Activated CD8-positive, alpha-beta T cell treated with anti-CD3 and anti-CD28 coated beads, Interleukin-2, amount 10 ng/mL, durations not matched to agents 7 days and 5 days (primary cell): Measurements from ENCODE around the gene DDX51. TPM values are rescaled to one million over a fixed set of nuclear protein-coding genes. Genes with fewer than 3 reads are reported as not detected.
"Not testable (repeated sequence)": the region's sequence is repeated elsewhere in the genome, so short reads cannot be mapped to it uniquely, and the experiment has no call there.

Experiments
- ATAC-seq: fragments of 150-1000 bp; cut with Tn5 transposase; one replicate; pipeline ENCODE4 v1.10.0; 2021; ENCODE audit warnings: moderate library complexity
- CTCF ChIA-PET: fragments of 350-600 bp; sonication (Branson Sonifier 250); formaldehyde crosslinking; loops from one replicate; lab custom pipeline; 2021; ENCODE audit warnings: antibody characterized with exemption; lab: Charles Lee
- POLR2A ChIA-PET: fragments of 350-600 bp; sonication (Branson Sonifier 250); formaldehyde crosslinking; loops from one replicate; lab custom pipeline; 2021; ENCODE audit warnings: antibody characterized with exemption; lab: Charles Lee
- DNase-seq: peaks from one replicate; pipeline ENCODE4 v3.0.0-alpha.2; 2020
- H3K27ac Mint-ChIP-seq: one replicate; pipeline ENCODE4 v1.8.0; 2021; ENCODE audit warnings: mild to moderate bottlenecking, mixed read lengths
- H3K27me3 Mint-ChIP-seq: one replicate; pipeline ENCODE4 v1.8.0; 2021; ENCODE audit warnings: low read depth, mixed read lengths
- H3K36me3 Mint-ChIP-seq: one replicate; pipeline ENCODE4 v1.8.0; 2021; ENCODE audit warnings: low read depth, mixed read lengths
- H3K4me1 Mint-ChIP-seq: one replicate; pipeline ENCODE4 v1.8.0; 2021; ENCODE audit warnings: low read depth, mixed read lengths
- H3K4me3 Mint-ChIP-seq: one replicate; pipeline ENCODE4 v1.8.0; 2021; ENCODE audit warnings: mild to moderate bottlenecking, mixed read lengths
- H3K9me3 Mint-ChIP-seq: one replicate; pipeline ENCODE4 v1.8.0; 2022; ENCODE audit warnings: mixed read lengths; ENCODE audit not compliant: insufficient read depth
- total RNA-seq, 2 experiments: library from RNA; stranded (reverse); gene quantifications; one replicate each; pipeline ENCODE4 v1.2.3, GENCODE V29; 2021

Gene DDX51
- total RNA-seq, 2 experiments from 2014 or later = 27.6 to 28.4 TPM

DNA sequence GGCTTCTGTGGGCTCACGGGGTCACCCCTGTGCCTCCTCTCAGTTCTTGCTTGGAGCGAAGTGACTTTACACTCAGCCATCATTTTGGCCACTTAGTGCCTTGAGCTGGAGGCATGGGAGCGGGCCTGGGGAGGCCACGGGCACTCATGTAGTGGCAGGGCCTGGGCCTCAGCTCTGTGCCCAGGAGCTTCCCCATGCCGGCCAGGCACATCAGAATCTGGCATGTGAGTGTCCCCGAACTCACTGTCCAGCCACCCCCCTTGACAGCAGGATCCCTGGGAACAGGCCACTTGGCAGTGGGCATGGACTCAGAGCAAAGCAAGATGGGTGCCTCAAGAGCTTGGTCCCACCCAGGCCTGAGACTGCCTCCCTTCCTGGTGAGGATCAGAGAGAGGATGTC, 29.5 kb downstream of the DDX51 start:
- ChIA-PET POLR2A (no interaction called here), CTCF (no interaction called here)
- H3K27me3 Mint-ChIP-seq = no peaks in the 10 kb centered on the region
- H3K4me1 Mint-ChIP-seq = peaks cover 6% of the 10 kb centered on the region
- no peak overlapping the region for H3K27ac Mint-ChIP-seq
- peaks cover 27% of the 10 kb centered on the region for H3K36me3 Mint-ChIP-seq
- H3K9me3 Mint-ChIP-seq = no peaks in the 10 kb centered on the region
- H3K4me3 Mint-ChIP-seq = no peak overlapping the region
- ATAC-seq (no peak), DNase-seq (no peak)

DNA sequence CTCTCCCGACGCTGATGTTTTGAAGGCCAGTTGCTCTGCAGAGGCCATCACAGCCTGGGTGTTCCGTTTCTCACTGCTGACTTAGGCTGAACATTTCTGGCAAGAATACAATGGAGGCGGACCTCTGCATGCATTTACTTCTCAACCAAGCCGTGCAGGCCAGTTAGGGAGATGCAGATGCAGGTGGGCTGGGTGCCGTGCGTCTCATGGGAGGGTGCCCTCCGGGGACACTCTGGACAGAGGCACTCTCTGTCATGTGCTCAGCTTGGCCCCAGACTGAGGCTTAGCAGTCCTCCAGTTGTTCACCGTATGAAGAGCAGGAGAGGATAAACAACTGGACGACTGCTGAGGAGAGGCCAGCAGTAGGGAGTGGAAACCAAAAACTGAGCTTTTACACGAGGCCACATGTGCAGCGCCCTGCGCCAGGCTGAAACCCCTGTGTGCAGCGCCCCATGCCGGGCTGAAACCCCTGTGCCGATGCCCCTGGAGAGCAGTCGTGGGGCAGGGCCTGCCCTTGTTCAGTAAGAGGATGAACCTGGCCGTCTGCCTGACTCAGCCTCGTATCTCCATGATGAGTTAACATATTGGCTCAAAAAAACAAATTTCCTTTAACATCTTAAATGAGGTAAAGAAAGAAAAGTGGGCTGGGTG, 32.3 kb downstream of the DDX51 start:
- Mint-ChIP-seq H3K4me3 (no peak overlapping the region), H3K4me1 (peaks cover 6% of the 10 kb centered on the region), H3K27me3 (no peaks in the 10 kb centered on the region), H3K27ac (no peak overlapping the region), H3K9me3 (no peaks in the 10 kb centered on the region), H3K36me3 (peaks cover 41% of the 10 kb centered on the region)
- POLR2A ChIA-PET = no interaction called here
- ATAC-seq = no peak
- CTCF ChIA-PET = no interaction called here
- DNase-seq = no peak

DNA sequence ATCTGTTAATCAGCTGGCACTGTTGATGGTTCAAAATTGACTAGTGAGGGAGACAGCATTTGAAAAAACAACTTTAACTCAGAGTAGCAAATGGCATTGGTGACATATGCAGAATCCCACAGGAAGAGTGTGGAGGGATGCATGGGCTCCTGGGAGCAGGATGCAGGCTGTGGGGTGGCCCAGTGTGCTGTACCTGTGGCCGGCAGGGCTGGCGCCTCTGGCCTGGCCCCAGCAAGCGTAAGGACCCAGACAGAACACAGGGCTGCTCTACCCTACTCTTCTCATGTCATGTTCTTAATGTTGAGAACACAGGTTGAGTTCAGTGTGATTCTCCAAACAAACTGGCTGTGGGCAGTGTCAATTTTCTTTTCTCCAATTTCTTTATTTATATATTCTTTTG, 33.4 kb downstream of the DDX51 start:
- CTCF ChIA-PET = no interaction called here
- DNase-seq (no peak), ATAC-seq (no peak)
- H3K4me1 Mint-ChIP-seq = peaks cover 6% of the 10 kb centered on the region
- POLR2A ChIA-PET = no interaction called here
- peaks cover 41% of the 10 kb centered on the region for H3K36me3 Mint-ChIP-seq
- no peaks in the 10 kb centered on the region for H3K9me3 Mint-ChIP-seq
- H3K27ac Mint-ChIP-seq = no peak overlapping the region
- no peak overlapping the region for H3K4me3 Mint-ChIP-seq
- no peaks in the 10 kb centered on the region for H3K27me3 Mint-ChIP-seq

DNA sequence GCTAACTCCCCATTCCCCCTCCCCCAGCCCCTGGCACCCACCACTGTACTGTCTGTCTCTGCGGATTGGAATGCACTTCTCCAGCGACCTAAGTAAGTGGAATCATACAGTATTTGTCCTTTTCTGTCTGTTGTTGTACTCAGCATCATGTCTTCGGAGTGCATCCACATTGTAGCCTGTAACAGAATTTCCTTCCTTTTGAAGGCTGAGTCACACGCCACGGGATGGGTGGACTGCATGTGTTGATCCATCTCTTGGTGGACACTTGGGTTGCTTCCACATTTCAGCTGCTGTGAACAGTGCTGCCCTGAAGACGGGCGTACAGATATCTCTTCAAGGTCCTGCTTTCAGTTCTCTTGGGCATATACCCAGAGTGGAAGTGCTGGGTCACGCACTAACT, 34.4 kb downstream of the DDX51 start:
- Mint-ChIP-seq H3K4me1 (peaks cover 2% of the 10 kb centered on the region), H3K4me3 (no peak overlapping the region), H3K36me3 (peaks cover 37% of the 10 kb centered on the region), H3K9me3 (no peaks in the 10 kb centered on the region), H3K27ac (no peak overlapping the region), H3K27me3 (no peaks in the 10 kb centered on the region)
- ChIA-PET POLR2A (no interaction called here), CTCF (no interaction called here)
- DNase-seq (no peak), ATAC-seq (no peak)

DNA sequence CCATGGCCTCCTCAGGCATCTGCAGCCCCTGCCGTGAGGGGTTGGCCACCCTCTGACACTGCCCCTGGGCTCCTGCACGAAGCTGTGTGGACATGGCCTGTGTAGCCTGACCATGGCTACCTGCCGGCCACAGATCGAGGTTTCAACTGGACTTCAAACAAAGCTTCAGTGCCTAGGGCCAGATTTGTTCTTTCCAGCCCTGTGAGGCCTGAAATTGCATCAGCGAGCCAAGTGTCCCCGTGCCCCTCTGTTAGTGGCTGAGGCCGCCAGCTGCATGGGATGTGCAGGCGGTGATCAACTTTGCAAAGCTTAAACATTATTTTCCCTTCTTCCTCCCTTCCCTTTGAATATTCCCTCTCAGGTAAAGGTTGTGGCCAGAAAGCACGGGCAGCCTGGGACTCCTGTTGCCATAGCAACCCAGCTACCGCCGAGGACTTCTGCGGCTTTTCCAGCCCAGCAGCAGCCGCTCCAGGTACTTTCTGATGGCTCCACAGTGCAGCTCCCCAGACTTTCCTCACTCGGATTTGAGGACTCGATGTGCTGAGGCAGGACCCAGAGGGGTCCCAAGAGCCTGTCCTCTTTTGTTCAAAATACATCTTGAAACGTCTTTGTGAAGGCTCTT, 35.8 kb downstream of the DDX51 start:
- Mint-ChIP-seq H3K36me3 (peaks cover 32% of the 10 kb centered on the region), H3K9me3 (no peaks in the 10 kb centered on the region), H3K4me1 (no peaks in the 10 kb centered on the region), H3K27ac (no peak overlapping the region), H3K4me3 (no peak overlapping the region), H3K27me3 (no peaks in the 10 kb centered on the region)
- no peak for ATAC-seq
- POLR2A ChIA-PET = no interaction called here
- DNase-seq = no peak
- CTCF ChIA-PET = no interaction called here

DNA sequence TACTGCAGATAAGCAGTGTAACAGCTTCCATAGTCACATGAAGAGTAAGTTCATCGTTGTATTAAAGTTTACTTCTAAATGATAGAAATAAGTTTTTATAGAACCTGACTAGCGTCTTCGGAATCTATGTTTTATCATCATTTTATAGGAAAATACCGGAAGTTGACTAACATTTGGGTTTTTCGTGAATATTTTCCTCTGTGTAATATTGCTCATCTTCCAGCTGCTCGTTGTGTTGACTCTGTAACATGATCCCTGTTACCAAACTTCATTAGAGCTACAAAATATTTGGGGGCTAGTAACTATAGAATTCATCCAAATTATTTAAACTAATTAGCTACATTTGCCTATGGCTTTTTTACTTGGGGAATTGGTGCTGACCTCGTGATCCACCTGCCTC, 37.2 kb downstream of the DDX51 start:
- Mint-ChIP-seq H3K4me3 (no peak overlapping the region), H3K27ac (no peak overlapping the region), H3K36me3 (peaks cover 30% of the 10 kb centered on the region), H3K27me3 (no peaks in the 10 kb centered on the region), H3K4me1 (no peaks in the 10 kb centered on the region), H3K9me3 (no peaks in the 10 kb centered on the region)
- POLR2A ChIA-PET = no interaction called here
- CTCF ChIA-PET = no interaction called here
- ATAC-seq (no peak), DNase-seq (no peak)

DNA sequence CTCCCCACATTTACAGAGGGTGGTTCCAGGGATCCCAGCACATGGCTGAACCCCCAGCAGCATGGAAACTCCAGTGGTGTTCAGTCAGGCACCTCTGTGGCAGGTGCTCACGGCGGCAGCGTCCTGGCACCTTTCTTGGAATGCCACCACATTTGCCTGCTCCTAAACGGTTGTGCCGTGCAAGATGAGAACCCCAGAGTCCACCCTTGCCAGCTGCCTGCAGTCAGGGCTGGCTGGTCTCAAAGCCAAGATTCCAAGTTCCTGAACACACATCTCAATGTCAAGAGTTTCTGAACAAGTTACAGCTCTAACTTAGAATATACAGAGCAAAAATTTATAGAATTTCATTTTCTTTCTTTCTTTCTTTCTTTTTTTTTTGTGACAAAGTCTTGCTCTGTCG, 38.7 kb downstream of the DDX51 start:
- Mint-ChIP-seq H3K4me3 (no peak overlapping the region), H3K4me1 (no peaks in the 10 kb centered on the region), H3K9me3 (no peaks in the 10 kb centered on the region), H3K27ac (no peak overlapping the region), H3K36me3 (peaks cover 19% of the 10 kb centered on the region), H3K27me3 (no peaks in the 10 kb centered on the region)
- no peak for ATAC-seq
- ChIA-PET POLR2A (no interaction called here), CTCF (no interaction called here)
- DNase-seq = no peak

DNA sequence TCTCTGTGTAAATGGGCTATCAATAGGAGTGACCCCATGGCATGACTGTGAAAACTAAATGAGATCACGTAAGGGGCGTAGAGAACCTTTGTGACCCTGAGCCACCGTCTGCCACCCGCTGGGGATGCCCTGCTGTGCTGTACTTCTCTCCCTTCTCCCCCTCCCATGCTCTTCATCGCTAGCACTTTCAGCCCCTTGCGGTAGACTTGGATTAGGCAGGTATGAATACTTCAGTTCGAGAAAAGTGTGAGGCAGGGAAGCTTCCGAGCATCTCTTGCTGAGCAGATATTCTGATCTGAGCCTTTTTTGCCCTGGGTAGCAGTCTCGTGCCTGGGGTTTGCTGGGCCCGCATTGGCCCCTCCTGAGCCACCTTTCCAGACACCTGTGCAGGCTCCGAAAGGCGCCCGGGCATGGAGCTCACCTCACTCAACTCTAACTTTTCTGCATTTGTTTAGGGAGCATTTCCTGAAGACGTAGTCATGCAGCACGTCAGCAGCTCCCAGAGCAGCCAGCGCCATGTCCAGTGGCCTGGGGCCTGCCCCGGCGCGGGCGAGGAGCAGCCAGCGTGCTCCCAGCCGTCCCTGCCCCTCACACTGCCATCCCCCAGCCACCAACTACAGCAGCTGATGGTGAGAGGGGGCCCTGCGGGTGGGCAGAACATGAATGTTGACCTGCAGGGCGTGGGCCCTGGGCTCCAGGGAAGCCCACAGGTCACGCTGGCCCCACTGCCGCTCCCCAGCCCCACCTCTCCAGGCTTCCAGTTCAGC, 40.4 kb downstream of the DDX51 start:
- ChIA-PET CTCF (no interaction called here), POLR2A (no interaction called here)
- Mint-ChIP-seq H3K36me3 (peaks cover 15% of the 10 kb centered on the region), H3K4me3 (no peak overlapping the region), H3K9me3 (no peaks in the 10 kb centered on the region), H3K4me1 (no peaks in the 10 kb centered on the region), H3K27me3 (no peaks in the 10 kb centered on the region), H3K27ac (no peak overlapping the region)
- ATAC-seq = no peak
- DNase-seq = no peak

DNA sequence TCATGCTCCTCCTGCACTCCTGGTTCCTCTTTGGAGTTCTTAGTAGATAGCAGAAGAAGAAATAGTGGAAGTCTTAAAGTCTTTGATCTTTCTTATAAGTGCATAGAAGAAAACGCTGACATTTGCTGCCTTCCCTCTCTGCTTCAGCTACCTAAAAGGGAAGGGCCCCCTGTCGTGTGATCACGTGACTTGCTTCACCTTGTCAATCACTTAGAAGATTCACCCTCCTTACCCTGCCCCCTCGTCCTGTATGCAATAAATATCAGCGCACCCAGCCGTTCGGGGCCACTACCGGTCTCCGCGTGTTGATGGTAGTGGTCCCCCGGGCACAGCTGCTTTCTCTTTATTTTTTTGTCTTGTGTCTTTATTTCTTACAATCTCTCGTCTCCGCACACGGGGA, 41.0 kb downstream of the DDX51 start:
- ATAC-seq, H3K4me1 Mint-ChIP-seq, H3K9me3 Mint-ChIP-seq, H3K4me3 Mint-ChIP-seq, H3K27me3 Mint-ChIP-seq, H3K27ac Mint-ChIP-seq, DNase-seq, CTCF ChIA-PET, POLR2A ChIA-PET: not testable (repeated sequence)
- peaks cover 13% of the 10 kb centered on the region for H3K36me3 Mint-ChIP-seq

DNA sequence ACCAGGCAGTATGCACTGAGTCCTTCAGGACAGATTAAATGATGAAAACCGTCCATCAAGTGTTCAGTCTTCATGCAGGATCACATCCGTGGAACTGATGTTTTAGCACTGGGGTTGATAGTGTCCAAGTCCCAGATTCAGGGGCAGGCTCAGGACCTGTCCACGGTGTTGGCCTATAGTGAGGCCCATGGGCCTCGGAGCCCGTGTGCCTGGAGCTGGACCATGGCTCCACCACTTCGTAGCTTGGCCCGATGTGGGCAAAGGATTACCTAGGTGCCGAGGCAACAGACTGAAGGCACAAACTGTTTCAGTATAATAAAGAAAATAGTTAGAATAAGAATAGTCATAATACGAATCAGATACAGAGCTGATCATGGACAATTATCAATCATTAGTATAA, 41.8 kb downstream of the DDX51 start:
- no peaks in the 10 kb centered on the region for H3K9me3 Mint-ChIP-seq
- H3K4me1 Mint-ChIP-seq = no peaks in the 10 kb centered on the region
- CTCF ChIA-PET = no interaction called here
- ATAC-seq (no peak), DNase-seq (no peak)
- POLR2A ChIA-PET = no interaction called here
- H3K4me3 Mint-ChIP-seq = no peak overlapping the region
- H3K27ac Mint-ChIP-seq = no peak overlapping the region
- H3K27me3 Mint-ChIP-seq = no peaks in the 10 kb centered on the region
- peaks cover 14% of the 10 kb centered on the region for H3K36me3 Mint-ChIP-seq

DNA sequence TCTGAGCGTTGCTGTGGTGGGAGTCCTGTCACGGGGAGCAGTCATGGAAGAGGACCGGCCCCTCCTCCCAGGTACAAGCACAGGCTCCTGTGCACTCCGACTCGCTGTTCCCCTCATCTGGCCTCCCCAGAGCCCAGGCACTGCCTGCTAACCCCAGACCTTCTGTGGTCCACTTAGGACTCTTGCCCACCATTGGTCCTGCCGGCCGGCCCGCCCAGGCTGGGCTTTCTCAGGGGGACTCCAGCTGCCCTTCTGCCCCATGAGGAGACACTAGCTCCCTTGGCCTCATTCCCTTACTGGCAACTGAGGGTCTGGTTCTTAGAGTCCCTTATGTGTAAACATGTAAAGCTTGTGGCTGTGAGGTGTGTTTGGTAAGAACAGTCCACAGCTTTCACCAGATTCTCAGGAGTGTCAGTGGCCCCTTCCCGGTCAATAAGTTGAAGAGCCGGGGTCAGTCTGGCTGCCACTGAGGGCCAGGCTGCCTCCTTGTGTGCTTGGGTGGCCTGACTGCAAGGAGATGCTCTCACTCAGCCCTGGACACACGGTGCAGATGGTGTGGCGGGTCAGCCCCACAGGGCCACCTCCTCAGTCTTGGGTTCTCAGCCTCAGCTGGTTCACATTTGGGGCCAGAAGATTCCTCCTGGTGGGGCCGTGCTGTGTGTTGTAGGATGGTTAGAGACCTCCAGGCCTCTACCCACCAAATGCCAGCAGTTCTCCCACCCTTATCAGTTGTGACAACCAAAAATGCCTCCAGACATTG, 43.6 kb downstream of the DDX51 start:
- DNase-seq = no peak
- H3K4me1 Mint-ChIP-seq = peaks cover 11% of the 10 kb centered on the region
- peaks cover 6% of the 10 kb centered on the region for H3K9me3 Mint-ChIP-seq
- H3K4me3 Mint-ChIP-seq = no peak overlapping the region
- H3K27me3 Mint-ChIP-seq = no peaks in the 10 kb centered on the region
- POLR2A ChIA-PET = no interaction called here
- CTCF ChIA-PET = no interaction called here
- no peak for ATAC-seq
- no peak overlapping the region for H3K27ac Mint-ChIP-seq
- peaks cover 30% of the 10 kb centered on the region for H3K36me3 Mint-ChIP-seq

DNA sequence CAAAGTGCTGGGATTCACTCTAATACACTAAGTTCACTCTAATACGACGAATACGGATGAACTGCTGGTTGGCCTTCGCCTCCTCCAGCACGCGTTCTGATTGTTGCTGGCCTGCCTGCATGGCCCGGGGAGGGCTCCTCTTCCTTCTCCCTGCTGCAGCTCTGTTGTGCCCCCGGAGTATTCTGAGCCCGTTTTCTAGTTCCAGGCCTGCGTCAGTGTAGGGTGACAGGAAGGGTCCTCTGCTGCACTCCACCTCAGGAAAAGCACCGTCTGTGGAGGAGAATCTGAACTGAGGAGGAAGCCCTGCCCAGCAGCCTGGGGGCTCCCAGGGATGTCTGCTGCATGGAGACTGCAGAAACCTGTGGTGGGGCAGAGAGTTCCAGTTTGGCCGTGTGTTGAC, 44.4 kb downstream of the DDX51 start:
- Mint-ChIP-seq H3K4me1 (peaks cover 15% of the 10 kb centered on the region), H3K27ac (no peak overlapping the region)
- POLR2A ChIA-PET = no interaction called here

More for the DNA sequence above, 44.4 kb downstream of the DDX51 start:
- no peak for DNase-seq
- peaks cover 30% of the 10 kb centered on the region for H3K36me3 Mint-ChIP-seq
- CTCF ChIA-PET = no interaction called here
- ATAC-seq = no peak
- no peaks in the 10 kb centered on the region for H3K27me3 Mint-ChIP-seq
- no peak overlapping the region for H3K4me3 Mint-ChIP-seq
- peaks cover 9% of the 10 kb centered on the region for H3K9me3 Mint-ChIP-seq
